ENCODE measurements around the gene PWWP2B. TPM values are rescaled to one million over a fixed set of nuclear protein-coding genes. Genes with fewer than 3 reads are reported as not detected.

The PWWP2B gene
- total and polyA plus RNA-seq, 2 experiments from 2014 or later: 2.3 to 12.8 TPM

GRCh38 chr10:132443983-132444876 lies 47.2 kb downstream of the PWWP2B start (continued):
- TF ChIP-seq EZH2 (IDR thresholded peaks at IDR 0.05; ENCODE audit: low read depth, unreplicated experiment) (no peak), POLR2AphosphoS5 (IDR thresholded peaks at IDR 0.05; ENCODE audit: low read depth) (no peak), EZH2phosphoT487 (IDR thresholded peaks at IDR 0.05; ENCODE audit: unreplicated experiment) (no peak), STAT1 (IDR thresholded peaks at IDR 0.05; ENCODE audit: unreplicated experiment) (no peak)

- H3K27ac Mint-ChIP-seq: peak overlapping the region; percentile 48; the same call in 1 of the 2 replicates
- H3K27me3 Mint-ChIP-seq (ENCODE audit: insufficient read depth, low read depth, poor library complexity): peaks cover 11% of the 10 kb centered on the region
- peaks cover 17% of the 10 kb centered on the region for H3K4me1 ChIP-seq (ENCODE audit: insufficient read depth)
- H3K79me2 ChIP-seq (replicated peaks; ENCODE audit: insufficient read depth): no peaks in the 10 kb centered on the region
- no peaks in the 10 kb centered on the region for H3K36me3 Mint-ChIP-seq (ENCODE audit: low read depth)
- 0 out of 2 replicates have a peak overlapping the region, but pooled peaks have one; percentile 20 for H3K4me2 ChIP-seq
- no peak overlapping the region for H3K4me3 ChIP-seq
- H4K20me1 ChIP-seq (replicated peaks; ENCODE audit: insufficient read depth): no peaks in the 10 kb centered on the region
- peaks cover 24% of the 10 kb centered on the region for H3K4me1 Mint-ChIP-seq
- no peaks in the 10 kb centered on the region for H3K27me3 ChIP-seq (ENCODE audit: insufficient read depth)
- no peak for DNase-seq (ENCODE audit: low spot score)
- H3K36me3 ChIP-seq (ENCODE audit: insufficient read depth): no peaks in the 10 kb centered on the region
- no peak overlapping the region for H3K4me3 Mint-ChIP-seq
- no peaks in the 10 kb centered on the region for H3K9me2 ChIP-seq (ENCODE audit: insufficient read depth)
- H3K9me3 Mint-ChIP-seq: no peaks in the 10 kb centered on the region; the same call in 2 of the 3 replicates
- H2AFZ ChIP-seq: no peak overlapping the region
- ATAC-seq: peak; percentile 24
- 0 out of 2 replicates have a peak, but pooled peaks cover 8% of the 10 kb centered on the region for H3F3A ChIP-seq (replicated peaks; ENCODE audit: low read depth)
- no peak overlapping the region for H3K27ac ChIP-seq (ENCODE audit: low read depth)
- TF ChIP-seq REST (IDR thresholded peaks at IDR 0.05; ENCODE audit: unreplicated experiment) (no peak), EZH2 (IDR thresholded peaks at IDR 0.05; ENCODE audit: low read depth, unreplicated experiment) (no peak), NANOG (IDR thresholded peaks at IDR 0.05; ENCODE audit: borderline replicate concordance) (no peak), ZNF114 (CRISPR knock-in tag; IDR thresholded peaks at IDR 0.05) (no peak), CREB1 (CRISPR knock-in tag; IDR thresholded peaks at IDR 0.05; ENCODE audit: low read depth) (no peak), ZNF462 (CRISPR knock-in tag; IDR thresholded peaks at IDR 0.05) (no peak), EZH2phosphoT487 (IDR thresholded peaks at IDR 0.05; ENCODE audit: unreplicated experiment) (no peak), ETS1 (IDR thresholded peaks at IDR 0.05) (no peak)
Measured at GRCh38 chr10:132444877-132445351, 47.9 kb downstream of the PWWP2B start.
